CD14-positive monocyte (primary cell): ENCODE data around the gene SNAP47. TPM values are rescaled to one million over a fixed set of nuclear protein-coding genes. Genes with fewer than 3 reads are reported as not detected.

Experiments used
- DNase-seq, 3 donors: peaks; one replicate each; pipeline ENCODE4 v3.0.0-alpha.2; 2011 to 2022
- H2AFZ ChIP-seq: 2 replicates; pipeline ENCODE4 v1.6.0; 2012; ENCODE audit warnings: mild to moderate bottlenecking, low read depth, low read length, inconsistent platforms; ENCODE audit not compliant: insufficient read depth, poor library complexity, severe bottlenecking
- H3K27ac ChIP-seq, 2 donors: 1 replicate in 1 of 2; 2 replicates in 1 of 2; pipeline ENCODE4 v1.5.1; 2012 to 2013; ENCODE audit warnings: low read length in 2 of 2, control low read depth in 1 of 2, inconsistent platforms in 1 of 2, low read depth in 1 of 2, mild to moderate bottlenecking in 1 of 2
- H3K27me3 ChIP-seq, 2 donors: one replicate each; pipeline versions ENCODE4 v1.6.0 to v1.6.1; 2011 to 2013; ENCODE audit warnings: low read length in 2 of 2; ENCODE audit not compliant: control insufficient read depth in 2 of 2, insufficient read depth in 2 of 2
- H3K36me3 ChIP-seq, 2 donors: replicated peaks in 1 of 2; 1 replicate in 1 of 2; 2 replicates in 1 of 2; pipeline versions ENCODE4 v1.5.1 to v1.6.1; 2012 to 2013; ENCODE audit warnings: low read length in 2 of 2, control low read depth in 1 of 2, inconsistent platforms in 1 of 2, mild to moderate bottlenecking in 1 of 2; ENCODE audit not compliant: insufficient read depth in 2 of 2, control insufficient read depth in 1 of 2
- H3K4me1 ChIP-seq, 2 donors: 1 replicate in 1 of 2; 2 replicates in 1 of 2; pipeline versions ENCODE4 v1.5.1 to v1.6.1; 2012 to 2013; ENCODE audit warnings: low read length in 2 of 2, control low read depth in 1 of 2, inconsistent platforms in 1 of 2, mild to moderate bottlenecking in 1 of 2, moderate library complexity in 1 of 2; ENCODE audit not compliant: insufficient read depth in 2 of 2, control insufficient read depth in 1 of 2
- H3K4me2 ChIP-seq: replicated peaks from 2 replicates; pipeline ENCODE3; 2012; ENCODE audit warnings: low read length, moderate library complexity, mild to moderate bottlenecking; ENCODE audit not compliant: poor library complexity, severe bottlenecking; ENCODE audit errors: extremely low read depth
- H3K4me3 ChIP-seq, 3 experiments: fragments of 200-600 bp in 1 of 3; sonication (generic) in 1 of 3; replicated peaks in 1 of 3; 1 replicate in 2 of 3; 2 replicates in 1 of 3; pipeline ENCODE4 v1.5.1; 2011 to 2013; ENCODE audit warnings: low read length in 3 of 3, mild to moderate bottlenecking in 3 of 3, control low read depth in 2 of 3, low read depth in 2 of 3, inconsistent platforms in 1 of 3, moderate library complexity in 1 of 3
- H3K79me2 ChIP-seq: 2 replicates; pipeline ENCODE4 v1.6.0; 2012; ENCODE audit warnings: mild to moderate bottlenecking, control low read depth, inconsistent platforms, low read length, moderate library complexity; ENCODE audit not compliant: insufficient read depth
- H3K9ac ChIP-seq: 2 replicates; pipeline ENCODE4 v1.6.0; 2017; ENCODE audit warnings: low read length, mild to moderate bottlenecking; ENCODE audit not compliant: insufficient read depth, poor library complexity, severe bottlenecking
- H3K9me3 ChIP-seq, 2 donors: replicated peaks in 1 of 2; 1 replicate in 1 of 2; 2 replicates in 1 of 2; pipeline versions ENCODE4 v1.5.1 to v1.6.1; 2012 to 2013; ENCODE audit warnings: low read length in 2 of 2, control low read depth in 1 of 2; ENCODE audit not compliant: control insufficient read depth in 1 of 2, insufficient read depth in 1 of 2
- H4K20me1 ChIP-seq: 2 replicates; pipeline ENCODE4 v1.6.0; 2012; ENCODE audit warnings: mild to moderate bottlenecking, low read length, control low read depth, moderate library complexity; ENCODE audit not compliant: insufficient read depth
- H3K27ac Mint-ChIP-seq, 7 donors: one replicate each; pipeline ENCODE4 v1.8.0; 2020; ENCODE audit warnings: mild to moderate bottlenecking in 7 of 7, mixed read lengths in 7 of 7, moderate library complexity in 6 of 7, inconsistent platforms in 2 of 7
- H3K27me3 Mint-ChIP-seq, 3 donors: one replicate each; pipeline ENCODE4 v1.8.0; 2021 to 2022; ENCODE audit warnings: low read depth in 3 of 3, mild to moderate bottlenecking in 3 of 3, mixed read lengths in 3 of 3, moderate library complexity in 3 of 3, inconsistent platforms in 1 of 3
- H3K36me3 Mint-ChIP-seq, 2 donors: one replicate each; pipeline ENCODE4 v1.8.0; 2020; ENCODE audit warnings: mixed read lengths in 2 of 2, inconsistent platforms in 1 of 2, mild to moderate bottlenecking in 1 of 2
- H3K4me1 Mint-ChIP-seq: one replicate; pipeline ENCODE4 v1.8.0; 2020; ENCODE audit warnings: mild to moderate bottlenecking, mixed read lengths
- H3K4me3 Mint-ChIP-seq, 2 donors: one replicate each; pipeline ENCODE4 v1.8.0; 2020; ENCODE audit warnings: mild to moderate bottlenecking in 2 of 2, mixed read lengths in 2 of 2, moderate library complexity in 1 of 2
- H3K9me3 Mint-ChIP-seq, 7 donors: one replicate each; pipeline ENCODE4 v1.8.0; 2020 to 2022; ENCODE audit warnings: mixed read lengths in 7 of 7, mild to moderate bottlenecking in 6 of 7, moderate library complexity in 6 of 7, inconsistent platforms in 2 of 7
- WGBS: methylation state at CpG from one replicate; pipeline ENCODE4 v1.1.5; 2013; ENCODE audit warnings: missing lambda C conversion rate; ENCODE audit not compliant: insufficient coverage; 5-methylcytosine and 5-hydroxymethylcytosine counted together
- intact Hi-C, 2 donors: fragments of 100-400 bp; cut with micrococcal nuclease; formaldehyde crosslinking; loops; one replicate each; pipeline versions ENCODE4 v1.15.0 to v1.15.1; 2023
- polyA plus RNA-seq, 3 donors: library from polyadenylated mRNA; depleted of rRNA in 1 of 3; unstranded in 2 of 3; stranded (reverse) in 1 of 3; fragments of 300-500 nt in 2 of 3; fragments of >200 nt in 1 of 3; fragmentation: Illumina TruSeq in 2 of 3; gene quantifications; 1 replicate in 2 of 3; 2 replicates in 1 of 3; pipeline ENCODE4 v1.2.3, GENCODE V29; 2012 to 2021
- TF ChIP-seq, protein P1 (sequence below): fragments of 200-600 bp; IDR thresholded peaks from one replicate; pipeline ENCODE4 v1.8.0; 2022; ENCODE audit warnings: antibody characterized with exemption, mild to moderate bottlenecking

Gene SNAP47
- polyA plus RNA-seq, 3 donors = 15.4 to 25.0 (median 20.5) TPM

DNA sequence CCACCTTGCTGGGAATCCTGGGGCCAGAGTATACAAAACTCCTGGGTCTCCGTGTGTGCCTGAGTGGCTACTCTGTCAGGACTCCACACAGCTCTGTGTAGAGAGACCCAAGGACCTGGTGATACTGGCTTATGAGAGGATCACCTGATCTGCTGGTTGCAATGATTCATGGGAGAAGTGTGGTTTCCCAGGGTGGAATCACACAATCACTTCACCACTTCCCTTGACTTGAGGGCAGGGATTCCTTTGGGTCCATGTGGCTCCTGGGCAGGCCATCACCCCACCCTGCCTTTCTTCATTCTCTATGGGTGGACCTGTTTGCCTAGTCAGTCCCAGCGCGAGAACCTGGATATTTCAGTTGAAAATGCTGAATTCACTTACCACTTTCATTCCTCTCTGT lies 93.6 kb downstream of the SNAP47 start:
- Histone ChIP-seq H3K9me3 (peaks cover 0 to 8% of the 10 kb centered on the region in 2 donors), H3K36me3 (no peaks in the 10 kb centered on the region), H4K20me1 (no peaks in the 10 kb centered on the region), H3K27ac (no peak overlapping the region), H3K79me2 (no peaks in the 10 kb centered on the region), H2AFZ (no peak overlapping the region), H3K4me1 (no peaks in the 10 kb centered on the region), H3K9ac (no peak overlapping the region), H3K4me2 (no peak overlapping the region), H3K4me3 (no peak overlapping the region), H3K27me3 (no peaks in the 10 kb centered on the region)
- no peak for DNase-seq
- Mint-ChIP-seq H3K27ac (no peak overlapping the region), H3K4me3 (no peak overlapping the region), H3K9me3 (peaks cover 4 to 30% (median 14%) of the 10 kb centered on the region in 7 donors), H3K4me1 (no peaks in the 10 kb centered on the region), H3K36me3 (no peaks in the 10 kb centered on the region), H3K27me3 (peaks cover 2 to 6% (median 5%) of the 10 kb centered on the region in 3 donors)
- 100% methylated on average over 3 of the region's 3 CpGs for WGBS
- TF ChIP-seq, protein P1, sequence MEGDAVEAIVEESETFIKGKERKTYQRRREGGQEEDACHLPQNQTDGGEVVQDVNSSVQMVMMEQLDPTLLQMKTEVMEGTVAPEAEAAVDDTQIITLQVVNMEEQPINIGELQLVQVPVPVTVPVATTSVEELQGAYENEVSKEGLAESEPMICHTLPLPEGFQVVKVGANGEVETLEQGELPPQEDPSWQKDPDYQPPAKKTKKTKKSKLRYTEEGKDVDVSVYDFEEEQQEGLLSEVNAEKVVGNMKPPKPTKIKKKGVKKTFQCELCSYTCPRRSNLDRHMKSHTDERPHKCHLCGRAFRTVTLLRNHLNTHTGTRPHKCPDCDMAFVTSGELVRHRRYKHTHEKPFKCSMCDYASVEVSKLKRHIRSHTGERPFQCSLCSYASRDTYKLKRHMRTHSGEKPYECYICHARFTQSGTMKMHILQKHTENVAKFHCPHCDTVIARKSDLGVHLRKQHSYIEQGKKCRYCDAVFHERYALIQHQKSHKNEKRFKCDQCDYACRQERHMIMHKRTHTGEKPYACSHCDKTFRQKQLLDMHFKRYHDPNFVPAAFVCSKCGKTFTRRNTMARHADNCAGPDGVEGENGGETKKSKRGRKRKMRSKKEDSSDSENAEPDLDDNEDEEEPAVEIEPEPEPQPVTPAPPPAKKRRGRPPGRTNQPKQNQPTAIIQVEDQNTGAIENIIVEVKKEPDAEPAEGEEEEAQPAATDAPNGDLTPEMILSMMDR = no peak
- intact Hi-C loops = no loop called here

Other genes with a start within 250 kb of the SNAP47 start
- 1 to 10 TPM; 1.5 to 1.9 (median 1.7) TPM for gene ZNF678, start 171.9 kb upstream of the SNAP47 start, polyA plus RNA-seq
- 10 to 100 TPM in 2 of 3 donors, 1 to 10 TPM in 1; 7.9 to 11.2 (median 11.2) TPM for gene JMJD4, start 133 bp upstream of the SNAP47 start, polyA plus RNA-seq
- not detected for gene PRSS38, start 80.2 kb downstream of the SNAP47 start, polyA plus RNA-seq
- not detected for gene WNT9A, start 212.5 kb downstream of the SNAP47 start, polyA plus RNA-seq